Midbrain (tissue), 1 donor: Measurements from ENCODE around the gene XRCC2.

Experiments used
- DNase-seq: peaks from one replicate; lab custom pipeline; 2025; lab: John Stamatoyannopoulos, UW

Gene XRCC2

GRCh38 chr7:152615031-152615741, 60.8 kb downstream of the XRCC2 start:
- DNase-seq = peak; percentile 47

GRCh38 chr7:152608656-152609055, 67.3 kb downstream of the XRCC2 start:
- DNase-seq = no peak

- no peak for DNase-seq
Measured at GRCh38 chr7:152608208-152608607, 67.7 kb downstream of the XRCC2 start.

- no peak for DNase-seq
Measured at GRCh38 chr7:152607007-152607406, 68.9 kb downstream of the XRCC2 start.

GRCh38 chr7:152602962-152603361, 73.0 kb downstream of the XRCC2 start:
- no peak for DNase-seq

GRCh38 chr7:152601305-152601798, 74.6 kb downstream of the XRCC2 start:
- no peak for DNase-seq

- DNase-seq = no peak
Measured at GRCh38 chr7:152600266-152600665, 75.7 kb downstream of the XRCC2 start.

- no peak for DNase-seq
Measured at GRCh38 chr7:152597507-152597906, 78.4 kb downstream of the XRCC2 start.

- DNase-seq = no peak
Measured at GRCh38 chr7:152596824-152597223, 79.1 kb downstream of the XRCC2 start.
